GM12878 (cell line): ENCODE results near the gene CFAP70. TPM values are rescaled to one million over a fixed set of nuclear protein-coding genes. Genes with fewer than 3 reads are reported as not detected.

ENCODE experiments used
- ATAC-seq: fragments of 200-7000 bp; cut with Tn5 transposase; 3 replicates; pipeline ENCODE4 v1.9.1; 2020; ENCODE audit warnings: mild to moderate bottlenecking, moderate library complexity
- BruUV-seq: library from RNA; stranded (reverse); fragments of 400-500 nt; replicated peaks from 2 replicates; lab custom pipeline; 2021; lab: Mats Ljungman, UMichigan
- CTCF ChIA-PET: fragments of 300-600 bp; sonication (Branson Sonifier 250); formaldehyde crosslinking; extraction: SDS; loops from one replicate; lab custom pipeline; 2021; ENCODE audit warnings: inconsistent platforms; lab: Yijun Ruan, JAX
- POLR2A ChIA-PET: fragments of 350-600 bp; formaldehyde crosslinking; extraction: SDS; loops from one replicate; lab custom pipeline; 2021; ENCODE audit warnings: inconsistent platforms; lab: Charles Lee
- RAD21 ChIA-PET: fragments of 300-600 bp; sonication (Branson Sonifier 250); formaldehyde crosslinking; loops from one replicate; lab custom pipeline; 2023; ENCODE audit warnings: antibody characterized with exemption; ENCODE audit not compliant: unreplicated experiment; lab: Charles Lee
- SMC1A ChIA-PET: fragments of 300-600 bp; sonication (Branson Sonifier 250); formaldehyde crosslinking; loops from one replicate; lab custom pipeline; 2023; ENCODE audit not compliant: unreplicated experiment, uncharacterized antibody; lab: Charles Lee
- DNase-seq: peaks from one replicate; pipeline ENCODE4 v3.0.0-alpha.2; 2011; ENCODE audit warnings: low read depth, low spot score
- FAIRE-seq: peaks from 3 replicates; lab custom pipeline; 2011; peaks lifted over from hg19 to GRCh38; lab: Jason Lieb, UNC
- H2AFZ ChIP-seq: 2 replicates; pipeline ENCODE4 v1.6.0; 2011; ENCODE audit warnings: low read depth, low read length, control low read depth; ENCODE audit not compliant: control insufficient read depth
- H3K27ac ChIP-seq: 2 replicates; pipeline ENCODE4 v1.5.1; 2011; ENCODE audit warnings: control low read depth; ENCODE audit not compliant: control insufficient read depth, insufficient read depth
- H3K27me3 ChIP-seq, 2 experiments: replicated peaks in 1 of 2; 2 replicates each; pipeline versions ENCODE4 v1.6.0 to v1.6.1; 2011; ENCODE audit warnings: low read length in 1 of 2; ENCODE audit not compliant: control insufficient read depth in 2 of 2, insufficient read depth in 2 of 2
- H3K36me3 ChIP-seq, 2 experiments: 2 replicates each; pipeline ENCODE4 v1.5.1; 2011; ENCODE audit warnings: low read length in 1 of 2; ENCODE audit not compliant: control insufficient read depth in 2 of 2, insufficient read depth in 2 of 2
- H3K4me1 ChIP-seq: 2 replicates; pipeline ENCODE4 v1.6.1; 2011; ENCODE audit warnings: mild to moderate bottlenecking, low read length, moderate library complexity, mixed read lengths; ENCODE audit not compliant: control insufficient read depth, insufficient read depth
- H3K4me2 ChIP-seq: 2 replicates; pipeline ENCODE4 v1.6.0; 2011; ENCODE audit warnings: control low read depth; ENCODE audit not compliant: control insufficient read depth, insufficient read depth
- H3K4me3 ChIP-seq: fragments of 200-600 bp; sonication (generic); 2 replicates; pipeline ENCODE4 v1.5.1; 2016
- H3K79me2 ChIP-seq: 2 replicates; pipeline ENCODE4 v1.6.0; 2011; ENCODE audit warnings: low read length; ENCODE audit not compliant: control insufficient read depth, insufficient read depth
- H3K9ac ChIP-seq: 2 replicates; pipeline ENCODE4 v1.8.0; 2011; ENCODE audit warnings: low read length, control low read depth, mixed read lengths; ENCODE audit not compliant: control insufficient read depth, insufficient read depth
- H3K9me3 ChIP-seq: replicated peaks from 3 replicates; pipeline ENCODE4 v1.5.1; 2011; ENCODE audit warnings: mild to moderate bottlenecking, low read length; ENCODE audit not compliant: control insufficient read depth, insufficient read depth
- H4K20me1 ChIP-seq: 2 replicates; pipeline ENCODE4 v1.6.0; 2011; ENCODE audit not compliant: control insufficient read depth, insufficient read depth
- CEBPB ChIP-seq, 2 experiments: fragments of 150-350 bp in 1 of 2; IDR thresholded peaks; 2 replicates each; pipeline ENCODE4 v1.6.1; 2012 to 2014; ENCODE audit warnings: low read depth in 2 of 2, low read length in 2 of 2, borderline replicate concordance in 1 of 2, inconsistent platforms in 1 of 2
- FOS ChIP-seq: IDR thresholded peaks from 3 replicates; pipeline ENCODE4 v1.6.1; 2011; ENCODE audit warnings: borderline replicate concordance; ENCODE audit not compliant: insufficient read length; ENCODE audit errors: extremely low read depth
- GABPA ChIP-seq: IDR thresholded peaks from 2 replicates; pipeline ENCODE4 v1.6.1; 2014; ENCODE audit warnings: antibody characterized with exemption, low read depth, mild to moderate bottlenecking, inconsistent platforms
- IKZF1 ChIP-seq: fragments of 450-650 bp; conservative IDR thresholded peaks from 2 replicates; pipeline ENCODE4 v1.6.1; 2017; ENCODE audit warnings: antibody characterized with exemption, mild to moderate bottlenecking
- KAT2A ChIP-seq: conservative IDR thresholded peaks from 2 replicates; pipeline ENCODE4 v1.6.1; 2011; ENCODE audit warnings: low read depth, low read length; ENCODE audit not compliant: control insufficient read depth
- NBN ChIP-seq: fragments of 450-650 bp; IDR thresholded peaks from 2 replicates; pipeline ENCODE4 v1.6.1; 2016
- NFYB ChIP-seq: IDR thresholded peaks from 2 replicates; pipeline ENCODE4 v1.6.1; 2011; ENCODE audit warnings: low read depth, mild to moderate bottlenecking, low read length, improper control_type of control experiment, moderate library complexity; ENCODE audit not compliant: insufficient read depth
- PAX8 ChIP-seq: fragments of 450-650 bp; IDR thresholded peaks from 2 replicates; pipeline ENCODE4 v1.6.1; 2017; ENCODE audit warnings: mild to moderate bottlenecking, moderate library complexity
- POU2F2 ChIP-seq: IDR thresholded peaks from 3 replicates; pipeline ENCODE4 v1.6.1; 2011; ENCODE audit warnings: low read depth, mild to moderate bottlenecking, low read length, borderline replicate concordance
- RUNX3 ChIP-seq: IDR thresholded peaks from 2 replicates; pipeline ENCODE4 v1.6.1; 2012; ENCODE audit warnings: low read length, inconsistent platforms
- SKIL ChIP-seq: fragments of 450-650 bp; IDR thresholded peaks from 2 replicates; pipeline ENCODE4 v1.6.1; 2017; ENCODE audit warnings: mild to moderate bottlenecking, low read depth, inconsistent platforms; ENCODE audit not compliant: poor library complexity, severe bottlenecking
- SREBF1 ChIP-seq: IDR thresholded peaks from 2 replicates; pipeline ENCODE4 v1.6.1; 2012; ENCODE audit warnings: mild to moderate bottlenecking, low read length
- TCF3 ChIP-seq: IDR thresholded peaks from 2 replicates; pipeline ENCODE4 v1.6.1; 2012; ENCODE audit warnings: low read depth, mild to moderate bottlenecking, low read length, borderline replicate concordance; ENCODE audit not compliant: insufficient read depth
- YBX1 ChIP-seq: fragments of 450-650 bp; IDR thresholded peaks from 2 replicates; pipeline ENCODE4 v1.6.1; 2016; ENCODE audit warnings: antibody characterized with exemption
- WGBS: methylation state at CpG from one replicate; pipeline ENCODE4 v1.1.6; 2016; ENCODE audit warnings: low lambda C conversion rate; ENCODE audit not compliant: insufficient replicate concordance, insufficient coverage; ENCODE audit errors: missing lambda C conversion rate; 5-methylcytosine and 5-hydroxymethylcytosine counted together
- in situ Hi-C: fragments of 300-500 bp; cut with MboI; formaldehyde crosslinking; loops from 9 replicates; pipeline ENCODE4 v1.14.3; 2018; ENCODE audit warnings: mixed read lengths
- intact Hi-C: fragments of 100-400 bp; cut with micrococcal nuclease; formaldehyde crosslinking; loops from one replicate; pipeline ENCODE4 v1.14.2; 2022; ENCODE audit not compliant: unreplicated experiment
- polyA plus RNA-seq, 11 experiments: library from polyadenylated mRNA; depleted of rRNA in 4 of 11; unstranded in 6 of 11; stranded (reverse) in 5 of 11; fragments of >200 nt; fragmentation: Nextera tagmentation in 4 of 11; fragmentation: Illumina TruSeq in 1 of 11; extraction: Ambion mirVana in 4 of 11; extraction: Trizol in 1 of 11; gene quantifications; 1 replicate in 1 of 11; 2 replicates in 10 of 11; pipeline versions ENCODE4 v1.2.1 to v1.2.3, GENCODE V29; 2011 to 2016; ENCODE audit warnings: inconsistent platforms in 2 of 11, missing spikeins in 2 of 11, low read depth in 1 of 11
- total RNA-seq, 4 experiments: library from RNA; depleted of rRNA in 3 of 4; stranded (reverse); fragments of >200 nt in 3 of 4; fragmentation: Illumina TruSeq in 1 of 4; extraction: Trizol in 1 of 4; gene quantifications; 2 replicates each; pipeline versions ENCODE4 v1.2.1 to v1.2.3, GENCODE V29; 2013 to 2021

The CFAP70 gene
- total and polyA plus RNA-seq, 10 of the 15 experiments (the other 5 are each of a cell fraction or from before 2014, with no cell fraction given), result 0.21 to 1.1 (median 0.42) TPM

DNA sequence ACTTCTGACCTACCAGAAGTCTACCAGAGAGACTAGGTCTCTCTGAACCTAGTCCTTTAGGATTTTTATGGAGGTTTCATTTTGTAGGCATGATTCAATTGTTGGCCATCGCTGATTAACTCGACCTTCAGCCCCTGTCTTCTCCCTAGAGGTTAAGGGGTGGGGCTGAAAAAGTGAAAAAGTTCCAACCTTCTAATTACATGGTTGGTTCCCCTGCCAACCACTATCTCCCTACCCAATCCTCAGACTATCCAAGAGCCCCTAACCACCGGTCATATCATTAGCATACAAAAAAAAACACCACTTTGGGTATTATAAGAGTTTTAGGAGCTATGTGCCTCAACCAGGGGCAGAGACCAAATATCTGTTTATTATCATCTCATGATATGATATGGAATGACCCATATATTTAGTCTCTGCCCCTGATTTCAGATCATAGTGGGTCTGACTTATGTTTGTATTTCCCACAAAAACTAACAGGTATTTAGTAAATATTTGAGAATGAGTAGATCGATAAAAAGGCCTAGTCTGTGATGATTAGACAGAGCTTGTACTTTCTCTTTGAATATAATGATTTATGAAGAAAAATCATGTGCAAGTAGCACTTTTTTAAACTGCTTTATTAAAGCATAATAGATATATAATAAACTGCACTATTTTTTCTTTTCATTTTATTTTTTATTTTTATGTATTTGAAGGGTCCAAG is 147.4 kb downstream of the CFAP70 start:
- RAD21 ChIA-PET, result interaction anchor here (1.2 kb wide), 1 partner anchor 43 kb away, joined by 3 read pairs; the partner anchor contains the start of gene FAM149B1
- intact Hi-C loops (no loop called here), in situ Hi-C loops (no loop called here)
- no peak for DNase-seq
- no peak for ATAC-seq
- no TSS peak for BruUV-seq
- no peak overlapping the region for H3K9ac ChIP-seq
- SMC1A ChIA-PET, result interaction anchor here (1.3 kb wide), 1 partner anchor 41 kb away, joined by 3 read pairs; no protein-coding TSS in a partner anchor
- no peak overlapping the region for H3K4me3 ChIP-seq
- no peaks in the 10 kb centered on the region for H3K9me3 ChIP-seq
- CTCF ChIA-PET, result interaction anchor here (1.0 kb wide), 1 partner anchor 34 kb away, joined by 4 read pairs; no protein-coding TSS in a partner anchor
- no peaks in the 10 kb centered on the region for H3K79me2 ChIP-seq
- H3K36me3 ChIP-seq, result no peaks in the 10 kb centered on the region; a peak in 1 of 4 replicates
- H3K27ac ChIP-seq, result no peak overlapping the region
- FAIRE-seq, result no peak
- H2AFZ ChIP-seq, result no peak overlapping the region
- no peaks in the 10 kb centered on the region for H3K27me3 ChIP-seq
- WGBS, result 91% methylated on average over 4 of the region's 4 CpGs
- TF ChIP-seq NFYB, result no peak
- TF ChIP-seq RUNX3, result no peak
- TF ChIP-seq TCF3, result no peak
- no peak for TF ChIP-seq NBN
- TF ChIP-seq CEBPB (IDR thresholded peaks at IDR 0.05; ENCODE audit: borderline replicate concordance in 1 of 2, low read depth in 2 of 2, low read length in 2 of 2), result no peak
- TF ChIP-seq SREBF1, result no peak
- no peak for TF ChIP-seq KAT2A
- TF ChIP-seq GABPA, result no peak
- no peak for TF ChIP-seq PAX8
- TF ChIP-seq SKIL, result no peak
- no peak for TF ChIP-seq IKZF1
- TF ChIP-seq POU2F2, result no peak
- no peak for TF ChIP-seq FOS
- TF ChIP-seq YBX1, result no peak
- H3K4me1 ChIP-seq, result no peaks in the 10 kb centered on the region
- H4K20me1 ChIP-seq, result no peaks in the 10 kb centered on the region
- POLR2A ChIA-PET, result no interaction called here
- no peak overlapping the region for H3K4me2 ChIP-seq
